Breast epithelium (tissue), 3 donors: ENCODE data around the gene PCDH1.

Source experiments
- POLR2A ChIP-seq: fragments of 450-650 bp; IDR thresholded peaks from one replicate; pipeline ENCODE4 v1.6.1; 2016; ENCODE audit warnings: antibody characterized with exemption, mild to moderate bottlenecking, moderate library complexity
- POLR2AphosphoS5 ChIP-seq, 3 donors: sonication (generic); formaldehyde crosslinking; IDR thresholded peaks; one replicate each; pipeline ENCODE4 v1.6.1; 2017; ENCODE audit warnings: antibody characterized with exemption in 3 of 3
- TF ChIP-seq, protein P1 (sequence below), 3 donors: fragments of 450-650 bp; IDR thresholded peaks; one replicate each; pipeline ENCODE4 v1.5.1; 2016 to 2017; ENCODE audit warnings: antibody characterized with exemption in 3 of 3, mild to moderate bottlenecking in 3 of 3, moderate library complexity in 3 of 3

DNA sequence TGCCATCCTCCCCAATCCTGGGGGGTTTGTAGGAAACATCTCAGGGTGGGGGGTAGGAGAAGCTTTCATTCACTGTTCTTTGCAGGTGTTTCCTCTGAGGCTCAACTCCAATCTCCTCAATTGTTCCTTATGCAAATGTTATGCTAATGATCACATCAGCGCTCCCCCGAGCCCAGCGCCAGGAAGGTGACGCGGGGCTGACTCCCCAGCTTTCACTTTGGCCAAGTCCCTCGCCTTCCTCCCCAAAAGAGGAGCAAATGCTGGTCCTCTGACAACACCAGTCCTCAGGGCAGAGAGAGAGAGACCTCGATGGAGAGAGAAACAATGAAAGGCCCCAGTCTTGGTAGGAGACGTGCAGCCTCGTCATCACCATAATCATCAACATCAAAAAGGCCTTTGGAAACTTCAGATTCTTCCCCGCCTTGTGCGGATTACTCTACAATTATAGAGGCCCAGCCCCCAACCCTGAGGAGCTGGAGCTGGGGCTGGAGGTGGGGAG, 39.1 kb downstream of the PCDH1 start:
- TF ChIP-seq POLR2AphosphoS5 (IDR thresholded peaks at IDR 0.05) (no peak), POLR2A (no peak)
- TF ChIP-seq, protein P1, sequence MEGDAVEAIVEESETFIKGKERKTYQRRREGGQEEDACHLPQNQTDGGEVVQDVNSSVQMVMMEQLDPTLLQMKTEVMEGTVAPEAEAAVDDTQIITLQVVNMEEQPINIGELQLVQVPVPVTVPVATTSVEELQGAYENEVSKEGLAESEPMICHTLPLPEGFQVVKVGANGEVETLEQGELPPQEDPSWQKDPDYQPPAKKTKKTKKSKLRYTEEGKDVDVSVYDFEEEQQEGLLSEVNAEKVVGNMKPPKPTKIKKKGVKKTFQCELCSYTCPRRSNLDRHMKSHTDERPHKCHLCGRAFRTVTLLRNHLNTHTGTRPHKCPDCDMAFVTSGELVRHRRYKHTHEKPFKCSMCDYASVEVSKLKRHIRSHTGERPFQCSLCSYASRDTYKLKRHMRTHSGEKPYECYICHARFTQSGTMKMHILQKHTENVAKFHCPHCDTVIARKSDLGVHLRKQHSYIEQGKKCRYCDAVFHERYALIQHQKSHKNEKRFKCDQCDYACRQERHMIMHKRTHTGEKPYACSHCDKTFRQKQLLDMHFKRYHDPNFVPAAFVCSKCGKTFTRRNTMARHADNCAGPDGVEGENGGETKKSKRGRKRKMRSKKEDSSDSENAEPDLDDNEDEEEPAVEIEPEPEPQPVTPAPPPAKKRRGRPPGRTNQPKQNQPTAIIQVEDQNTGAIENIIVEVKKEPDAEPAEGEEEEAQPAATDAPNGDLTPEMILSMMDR (IDR thresholded peaks at IDR 0.05) = no peak
